ENCODE results near the gene CDK5R2. TPM values are rescaled to one million over a fixed set of nuclear protein-coding genes. Genes with fewer than 3 reads are reported as not detected.

Gene CDK5R2
- total RNA-seq, 3 donors from 2014 or later = 0.38 to 1.4 (median 0.39) TPM

- DNase-seq (no peak), ATAC-seq (no peak)
- TF ChIP-seq CTCF (IDR thresholded peaks at IDR 0.05) = no peak
- H3K36me3 ChIP-seq (ENCODE audit: low read depth) = no peaks in the 10 kb centered on the region
- intact Hi-C loops (cut with DNase I, micrococcal nuclease) = no loop called here
- H3K4me1 ChIP-seq (ENCODE audit: low read depth) = peaks cover 17% of the 10 kb centered on the region
- H3K4me3 ChIP-seq = no peak overlapping the region
- no peaks in the 10 kb centered on the region for H3K9me3 ChIP-seq
Measured at GRCh38 chr2:218992703-218993344, 33.4 kb downstream of the CDK5R2 start.

DNA sequence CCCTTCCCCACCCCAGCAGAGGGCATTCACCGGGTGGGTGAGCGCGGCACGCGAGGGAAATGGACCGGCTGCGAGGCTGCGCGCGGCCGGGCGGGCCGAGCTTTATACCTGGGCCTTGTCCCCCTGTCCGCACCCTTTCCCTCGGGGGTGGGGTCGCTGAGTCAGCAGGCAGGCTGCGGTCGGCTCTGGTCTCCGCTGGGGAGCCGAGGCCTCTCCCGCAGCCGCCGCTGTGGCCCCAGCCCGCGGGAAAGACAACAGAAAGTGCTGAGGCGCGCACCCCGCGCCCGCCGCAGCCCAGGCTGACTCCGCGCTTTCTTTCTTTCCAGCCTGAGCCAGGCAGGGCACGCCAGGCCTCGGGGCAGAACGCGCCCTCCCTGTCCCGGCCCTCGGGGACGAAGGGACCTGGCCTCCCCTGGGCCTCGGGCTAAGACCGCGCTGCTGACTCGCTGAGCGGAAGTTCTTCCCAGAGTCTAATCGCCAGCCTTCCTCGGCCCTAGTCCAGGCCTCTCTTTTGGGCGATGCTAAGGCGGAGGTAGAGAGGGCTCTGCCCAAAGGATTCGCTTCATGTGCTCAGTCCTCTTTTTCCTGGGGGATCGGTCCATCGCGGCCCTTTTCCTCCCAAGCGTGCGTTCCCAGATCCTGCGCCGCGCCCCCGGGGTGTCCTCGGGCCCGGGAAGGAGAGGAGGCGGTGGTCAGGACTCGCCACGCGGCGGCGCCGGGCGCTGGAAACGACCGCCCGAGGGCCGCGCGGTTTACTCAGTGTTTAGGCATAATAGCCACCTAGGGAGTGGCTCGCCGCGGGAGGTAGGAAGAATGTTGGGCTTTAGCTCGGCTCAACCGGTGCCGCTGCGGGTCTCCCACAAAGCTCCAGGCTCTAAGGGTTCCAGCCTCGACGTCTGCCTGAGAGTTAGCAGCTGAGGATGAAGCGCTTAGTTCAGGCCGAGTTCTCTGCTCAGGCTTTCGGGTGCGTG, 34.2 kb downstream of the CDK5R2 start, which contains the start of gene CRYBA2:
CRYBA2 (minus strand) TSS at position 78 of the 971 bp plus-strand sequence. CDS start 246 bp downstream, outside the sequence.
- H3K4me1 ChIP-seq (ENCODE audit: low read depth) = peaks cover 20% of the 10 kb centered on the region
- H3K4me3 ChIP-seq = no peak within 1 kb of the TSS
- no peak for TF ChIP-seq CTCF (IDR thresholded peaks at IDR 0.05)
- no peaks in the 10 kb centered on the region for H3K36me3 ChIP-seq (ENCODE audit: low read depth)
- no peak for DNase-seq
- H3K9me3 ChIP-seq = no peaks in the 10 kb centered on the region
- intact Hi-C loops (cut with DNase I, micrococcal nuclease) = no loop called here
- peak; percentile 10 for ATAC-seq

DNA sequence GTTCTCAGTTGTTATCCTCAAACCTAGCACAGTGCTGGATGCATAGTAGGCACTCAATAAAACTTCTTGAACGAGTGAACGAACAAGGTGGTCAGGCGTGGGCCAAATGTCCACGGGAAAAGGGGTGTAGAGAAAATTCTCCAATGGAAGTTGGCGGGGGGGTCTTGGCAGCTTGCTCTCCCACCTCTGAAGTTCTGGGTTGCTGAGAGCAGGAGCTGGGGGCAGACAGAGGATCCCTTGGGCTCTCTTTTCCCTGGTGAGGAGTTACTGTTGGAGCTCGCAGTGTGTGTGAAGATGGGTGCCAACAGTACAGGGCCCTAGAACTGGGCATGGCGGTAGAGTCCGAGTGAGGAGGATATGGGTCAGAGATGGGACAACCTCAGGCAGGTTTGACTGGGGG, 36.1 kb downstream of the CDK5R2 start:
- Histone ChIP-seq H3K4me1 (ENCODE audit: low read depth) (peaks cover 20% of the 10 kb centered on the region), H3K9me3 (no peaks in the 10 kb centered on the region), H3K4me3 (no peak overlapping the region), H3K36me3 (ENCODE audit: low read depth) (no peaks in the 10 kb centered on the region)
- ATAC-seq (no peak), DNase-seq (no peak)
- intact Hi-C loops (cut with DNase I, micrococcal nuclease) = no loop called here
- no peak for TF ChIP-seq CTCF (IDR thresholded peaks at IDR 0.05)

- TF ChIP-seq CTCF (IDR thresholded peaks at IDR 0.05) = peak; percentile 70
- Histone ChIP-seq H3K4me3 (no peak overlapping the region), H3K9me3 (no peaks in the 10 kb centered on the region), H3K36me3 (ENCODE audit: low read depth) (no peaks in the 10 kb centered on the region), H3K4me1 (ENCODE audit: low read depth) (peaks cover 20% of the 10 kb centered on the region)
- DNase-seq (peak; percentile 89 to 94 (median 93)), ATAC-seq (peak; percentile 88)
- intact Hi-C loops (cut with DNase I, micrococcal nuclease) = no loop called here
Measured at GRCh38 chr2:218995972-218996711, 36.7 kb downstream of the CDK5R2 start.

GRCh38 chr2:218996937-218997336, 37.5 kb downstream of the CDK5R2 start:
- no peak overlapping the region for H3K4me3 ChIP-seq
- no peaks in the 10 kb centered on the region for H3K36me3 ChIP-seq (ENCODE audit: low read depth)
- intact Hi-C loops (cut with DNase I, micrococcal nuclease) = no loop called here
- peaks cover 22% of the 10 kb centered on the region for H3K4me1 ChIP-seq (ENCODE audit: low read depth)
- ATAC-seq (peak; percentile 5), DNase-seq (peak in 1 of 3 donors; percentile 34)
- no peak for TF ChIP-seq CTCF (IDR thresholded peaks at IDR 0.05)
- H3K9me3 ChIP-seq = no peaks in the 10 kb centered on the region

Data from mucosa of descending colon (tissue), 3 donors.